Mammary epithelial cell (primary cell): ENCODE results near the gene PADI3.

Experiments
- EZH2 ChIP-seq: IDR thresholded peaks from 2 replicates; pipeline ENCODE4 v1.6.1; 2012; ENCODE audit warnings: low read length, inconsistent platforms, borderline replicate concordance
- TF ChIP-seq, protein P1 (sequence below), 2 donors: IDR thresholded peaks in 1 of 2; conservative IDR thresholded peaks in 1 of 2; 2 replicates each; pipeline ENCODE4 v1.5.1; 2011 to 2012; ENCODE audit warnings: inconsistent platforms in 2 of 2, low read length in 2 of 2, mild to moderate bottlenecking in 2 of 2, control low read depth in 1 of 2, low read depth in 1 of 2; ENCODE audit not compliant: insufficient read depth in 1 of 2; ENCODE audit errors: extremely low read depth in 1 of 2

DNA sequence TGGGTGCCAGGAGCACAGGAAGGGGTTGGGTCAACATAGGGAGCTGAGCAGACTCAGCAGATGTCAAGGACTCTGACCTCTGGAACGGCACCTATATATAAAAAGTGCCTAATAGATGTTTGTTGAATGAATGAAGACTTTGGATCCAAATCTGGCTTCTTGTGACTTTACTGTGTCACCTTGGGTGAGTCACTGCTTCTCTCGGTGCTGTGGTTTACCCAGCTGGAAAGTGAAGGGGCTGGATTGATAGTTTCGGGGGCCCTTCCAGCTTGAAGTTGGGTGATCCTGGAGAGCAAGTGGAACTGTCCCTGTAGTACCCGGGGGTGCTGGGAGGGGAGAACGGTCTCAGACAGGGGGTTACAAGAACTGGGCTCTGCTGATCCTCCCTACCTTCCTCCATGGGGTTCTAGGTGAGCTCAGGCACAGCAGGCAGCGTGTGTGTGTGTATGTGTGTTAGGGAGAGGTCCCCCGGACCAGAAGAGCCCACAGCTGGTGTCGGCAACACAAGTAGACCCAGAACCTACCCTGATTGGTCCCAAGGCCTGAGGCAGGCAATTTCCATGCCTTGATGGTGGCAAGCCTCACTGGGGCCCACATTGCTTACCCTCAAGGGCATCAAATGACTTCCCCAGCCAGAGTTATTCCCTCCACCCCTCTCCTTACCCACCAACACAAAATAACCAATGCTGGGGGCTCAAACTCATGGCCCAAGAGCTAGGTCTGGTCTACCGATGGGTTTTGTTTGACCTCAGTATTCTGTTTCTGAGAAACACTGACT is 49.4 kb upstream of the PADI3 start:
- TF ChIP-seq, protein P1, sequence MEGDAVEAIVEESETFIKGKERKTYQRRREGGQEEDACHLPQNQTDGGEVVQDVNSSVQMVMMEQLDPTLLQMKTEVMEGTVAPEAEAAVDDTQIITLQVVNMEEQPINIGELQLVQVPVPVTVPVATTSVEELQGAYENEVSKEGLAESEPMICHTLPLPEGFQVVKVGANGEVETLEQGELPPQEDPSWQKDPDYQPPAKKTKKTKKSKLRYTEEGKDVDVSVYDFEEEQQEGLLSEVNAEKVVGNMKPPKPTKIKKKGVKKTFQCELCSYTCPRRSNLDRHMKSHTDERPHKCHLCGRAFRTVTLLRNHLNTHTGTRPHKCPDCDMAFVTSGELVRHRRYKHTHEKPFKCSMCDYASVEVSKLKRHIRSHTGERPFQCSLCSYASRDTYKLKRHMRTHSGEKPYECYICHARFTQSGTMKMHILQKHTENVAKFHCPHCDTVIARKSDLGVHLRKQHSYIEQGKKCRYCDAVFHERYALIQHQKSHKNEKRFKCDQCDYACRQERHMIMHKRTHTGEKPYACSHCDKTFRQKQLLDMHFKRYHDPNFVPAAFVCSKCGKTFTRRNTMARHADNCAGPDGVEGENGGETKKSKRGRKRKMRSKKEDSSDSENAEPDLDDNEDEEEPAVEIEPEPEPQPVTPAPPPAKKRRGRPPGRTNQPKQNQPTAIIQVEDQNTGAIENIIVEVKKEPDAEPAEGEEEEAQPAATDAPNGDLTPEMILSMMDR (conservative IDR thresholded peaks at IDR 0.05 in 1 of 2, IDR thresholded peaks at IDR 0.05 in 1 of 2; ENCODE audit: extremely low read depth in 1 of 2, insufficient read depth in 1 of 2, low read depth in 1 of 2, low read length in 2 of 2) = no peak
- TF ChIP-seq EZH2 = no peak
